HK-2 (cell line): ENCODE results near the gene ECSIT.
"Not testable (repeated sequence)": the region's sequence is repeated elsewhere in the genome, so short reads cannot be mapped to it uniquely, and the experiment has no call there.

Experiments used
- DNase-seq: peaks from one replicate; pipeline ENCODE4 v3.0.0-alpha.2; 2018; ENCODE audit not compliant: unreplicated experiment

ECSIT gene, protein sequence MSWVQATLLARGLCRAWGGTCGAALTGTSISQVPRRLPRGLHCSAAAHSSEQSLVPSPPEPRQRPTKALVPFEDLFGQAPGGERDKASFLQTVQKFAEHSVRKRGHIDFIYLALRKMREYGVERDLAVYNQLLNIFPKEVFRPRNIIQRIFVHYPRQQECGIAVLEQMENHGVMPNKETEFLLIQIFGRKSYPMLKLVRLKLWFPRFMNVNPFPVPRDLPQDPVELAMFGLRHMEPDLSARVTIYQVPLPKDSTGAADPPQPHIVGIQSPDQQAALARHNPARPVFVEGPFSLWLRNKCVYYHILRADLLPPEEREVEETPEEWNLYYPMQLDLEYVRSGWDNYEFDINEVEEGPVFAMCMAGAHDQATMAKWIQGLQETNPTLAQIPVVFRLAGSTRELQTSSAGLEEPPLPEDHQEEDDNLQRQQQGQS

DNA sequence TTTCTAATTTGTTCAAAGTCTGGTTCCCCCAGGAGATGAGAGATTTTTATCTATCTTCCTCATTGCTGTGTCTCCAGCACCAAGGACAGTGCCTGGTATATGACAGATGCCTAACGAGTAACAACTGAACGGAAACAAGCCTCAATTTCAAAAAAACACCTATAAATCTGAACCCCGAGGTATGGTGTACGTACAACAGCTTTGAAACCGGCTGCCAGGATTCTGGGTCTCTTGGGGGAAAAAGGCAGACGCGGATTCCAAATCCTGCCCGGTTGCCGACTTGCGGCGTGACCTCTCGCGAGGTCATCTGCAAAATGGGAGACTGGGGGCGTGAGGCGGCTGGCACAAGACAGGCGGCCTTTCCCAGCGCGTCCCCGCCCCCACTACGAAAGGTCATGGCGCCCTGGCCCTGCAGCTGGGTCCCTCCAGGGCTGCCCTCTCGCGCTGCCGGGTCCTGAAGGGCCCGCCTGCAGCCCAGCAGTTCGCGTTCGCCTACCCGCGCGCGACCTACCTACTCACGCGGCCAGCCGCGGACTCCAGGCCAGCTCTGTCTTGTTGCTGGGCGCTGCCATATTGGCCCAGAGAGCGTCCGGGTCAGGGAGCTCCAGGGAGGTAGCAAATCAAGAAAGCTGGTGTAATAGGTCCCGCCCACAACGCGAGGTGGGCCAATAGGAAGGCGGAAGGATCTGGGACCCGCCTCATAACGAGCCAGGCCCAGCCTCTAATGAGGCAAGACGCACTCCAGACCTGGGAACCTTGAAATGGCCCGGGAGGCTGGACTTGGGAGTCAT, at the start of gene ECSIT:
Gene ECSIT, minus strand, starts transcription at position 584 of the 791 bp plus-strand sequence. CDS start 9,964 bp downstream, outside the sequence.
- peak; percentile 99 for DNase-seq

DNA sequence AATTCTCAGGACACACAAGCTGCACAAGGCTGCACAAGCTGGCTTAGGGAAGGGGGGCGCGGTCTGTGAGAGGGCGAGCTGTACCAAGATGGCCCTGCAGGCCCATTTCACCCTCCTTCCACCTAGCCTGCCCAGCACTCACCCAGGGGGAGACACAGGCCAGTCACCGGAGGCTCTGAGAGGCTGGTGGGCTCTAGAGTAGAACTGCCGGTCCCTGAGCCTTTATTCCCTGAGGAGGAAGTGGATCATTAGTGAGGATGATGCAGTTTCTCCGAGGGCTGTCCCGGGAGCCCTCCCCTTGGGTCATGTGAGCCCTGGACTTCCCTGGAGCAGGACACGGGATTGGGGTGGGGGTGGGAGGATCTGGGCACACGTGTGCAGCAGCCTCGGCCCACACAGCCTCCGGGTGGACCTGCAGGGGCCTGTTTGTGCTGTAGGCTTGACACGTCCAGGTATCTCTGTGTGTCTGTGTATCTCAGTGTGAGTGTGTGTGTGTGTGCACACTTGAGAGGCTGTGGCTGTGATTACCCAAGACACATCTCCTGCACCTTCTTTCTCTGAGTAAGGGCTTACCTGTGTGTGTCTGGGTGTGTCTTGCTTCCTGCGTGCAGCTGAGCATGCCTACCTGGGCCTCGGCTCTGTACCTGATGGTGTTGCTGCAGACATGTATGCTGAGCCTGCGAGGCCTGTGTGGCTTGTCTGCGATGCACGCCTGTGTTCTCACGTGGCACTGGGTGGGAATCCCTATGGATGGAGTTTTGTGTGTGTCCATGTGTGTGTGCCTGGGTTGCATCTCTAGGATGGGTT, 48.7 kb upstream of the ECSIT start, which contains the start of gene ACP5:
Gene ACP5, minus strand, starts transcription at position 195 of the 807 bp plus-strand sequence. CDS start 328 bp downstream, outside the sequence.
- DNase-seq, result peak; percentile 42

DNA sequence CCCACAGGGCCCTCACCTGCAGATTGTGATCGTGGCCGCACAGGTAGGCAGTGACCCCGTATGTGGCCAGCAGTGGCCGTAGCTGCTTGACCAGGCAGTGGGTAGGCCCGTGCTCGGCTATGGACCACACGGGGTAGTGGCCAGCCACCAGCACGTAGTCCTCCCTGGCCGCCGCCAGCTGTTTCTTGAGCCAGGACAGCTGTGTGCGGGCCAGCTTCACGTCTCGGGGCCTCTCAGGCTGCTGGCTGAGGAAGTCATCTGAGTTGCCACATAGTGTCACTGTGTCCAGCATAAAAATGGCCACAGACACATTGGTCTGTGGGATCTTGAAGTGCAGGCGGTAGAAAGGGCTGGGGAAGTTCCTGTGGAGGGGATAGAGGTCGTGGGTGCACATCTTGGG, 47.3 kb upstream of the ECSIT start:
- no peak for DNase-seq

DNA sequence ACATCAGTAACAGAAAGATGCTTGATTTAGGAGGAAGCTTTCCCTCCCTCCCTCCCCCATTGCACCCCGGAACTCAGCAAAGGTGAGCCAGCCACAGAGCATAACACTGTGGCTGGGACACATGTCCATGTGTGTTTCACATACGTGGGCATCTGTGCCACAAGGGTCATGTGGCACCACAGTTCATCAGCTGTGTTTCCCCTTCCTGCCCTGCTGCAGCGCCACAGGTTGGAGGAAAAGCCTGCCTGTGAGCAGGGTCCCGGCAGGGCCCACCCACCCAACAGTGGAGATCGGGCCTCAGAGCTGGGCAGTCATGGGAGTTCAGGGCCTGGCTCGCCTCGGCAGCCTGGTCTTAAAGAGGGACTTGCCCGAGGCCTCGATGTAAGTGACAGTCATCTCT, 45.8 kb upstream of the ECSIT start:
- DNase-seq, result no peak

DNA sequence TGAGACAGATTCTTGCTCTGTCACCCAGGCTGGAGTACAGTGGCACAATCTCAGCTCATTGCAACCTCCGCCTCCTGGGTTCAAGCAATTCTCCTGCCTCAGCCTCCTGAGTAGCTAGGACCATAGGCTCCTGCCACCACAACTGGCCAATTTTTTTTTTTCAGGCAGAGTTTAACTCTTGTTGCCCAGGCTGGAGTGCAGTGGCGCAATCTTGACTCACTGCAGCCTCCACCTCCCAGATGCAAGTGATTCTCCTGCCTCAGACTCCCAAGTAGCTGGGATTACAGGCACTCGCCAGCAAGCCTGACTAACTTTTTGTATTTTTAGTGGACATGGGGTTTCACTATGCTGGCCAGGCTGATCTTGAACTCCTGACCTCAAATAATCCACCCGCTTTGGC, 44.8 kb upstream of the ECSIT start:
- not testable (repeated sequence) for DNase-seq

DNA sequence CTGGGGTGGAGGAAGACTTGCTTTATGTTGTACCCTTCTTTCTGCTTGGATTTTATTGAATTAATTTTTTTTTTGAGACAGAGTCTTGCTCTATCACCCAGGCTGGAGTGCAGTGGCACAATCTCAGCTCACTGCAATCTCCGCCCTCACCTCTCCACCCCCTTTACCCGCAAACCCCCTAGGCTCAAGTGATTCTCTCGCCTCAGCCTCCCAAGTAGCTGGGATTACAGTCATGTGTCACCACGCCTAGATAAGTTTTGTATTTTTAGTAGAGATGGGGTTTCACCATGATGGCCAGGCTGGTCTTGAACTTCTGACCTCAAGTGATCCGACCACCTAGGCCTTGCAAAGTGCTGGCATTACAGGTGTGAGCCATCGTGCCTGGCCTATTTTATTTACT, 44.4 kb upstream of the ECSIT start:
- DNase-seq, result not testable (repeated sequence)

DNA sequence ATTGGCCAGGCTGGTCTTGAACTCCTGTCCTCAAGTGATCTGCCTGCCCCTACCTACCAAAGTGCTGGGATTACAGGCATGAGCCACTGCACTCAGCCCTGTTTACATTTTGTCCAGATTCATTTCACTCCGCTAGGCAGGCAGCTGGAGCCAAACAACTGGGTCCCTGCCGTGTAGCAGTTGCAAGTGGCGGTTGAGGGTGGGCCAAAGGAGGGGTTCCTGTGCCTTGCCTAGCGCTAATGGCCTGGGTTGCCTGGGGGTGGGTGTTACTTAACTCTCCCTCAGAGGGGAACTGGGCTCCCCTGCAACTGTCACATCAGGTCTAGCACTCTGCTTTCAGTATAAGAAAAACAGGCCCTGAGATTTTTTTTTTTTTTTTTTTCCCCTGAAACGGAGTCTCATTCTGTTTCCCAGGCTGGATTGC, 41.1 kb upstream of the ECSIT start:
- no peak for DNase-seq

DNA sequence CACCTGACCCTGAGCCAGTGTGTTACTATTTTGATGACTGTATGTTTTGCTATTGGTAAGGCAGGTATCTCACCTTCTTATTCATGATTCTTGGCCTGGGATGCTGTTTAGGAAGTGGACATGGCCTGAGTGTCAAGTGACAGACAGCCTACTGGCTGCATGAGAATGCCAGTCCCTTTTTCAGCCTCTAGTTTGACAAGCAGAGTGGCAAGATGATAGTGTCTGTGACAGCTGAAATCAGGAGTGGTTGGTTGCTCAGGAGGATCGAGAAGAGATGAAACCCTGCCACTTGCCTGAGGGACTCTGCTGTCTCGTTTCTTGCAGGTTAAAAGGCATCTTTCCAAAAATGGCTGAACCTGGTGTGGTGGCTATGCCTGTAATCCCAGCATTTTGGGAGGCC, 37.2 kb upstream of the ECSIT start:
- DNase-seq, result no peak

DNA sequence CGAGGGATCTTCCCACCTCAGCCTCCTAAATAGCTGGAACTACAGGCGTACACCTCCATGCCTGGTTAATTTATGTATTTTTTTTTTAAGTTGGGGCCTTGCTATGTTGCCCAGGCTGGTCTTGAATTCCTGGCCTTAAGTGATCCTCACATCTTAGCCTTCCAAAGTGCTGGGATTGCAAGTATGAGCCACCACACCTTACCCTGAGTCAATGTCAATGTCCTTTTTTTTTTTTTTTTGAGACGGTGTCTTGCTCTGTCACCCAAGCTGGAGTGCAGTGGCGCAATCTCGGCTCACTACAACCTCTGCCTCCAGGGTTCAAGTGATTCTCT, 36.7 kb upstream of the ECSIT start:
- not testable (repeated sequence) for DNase-seq

DNA sequence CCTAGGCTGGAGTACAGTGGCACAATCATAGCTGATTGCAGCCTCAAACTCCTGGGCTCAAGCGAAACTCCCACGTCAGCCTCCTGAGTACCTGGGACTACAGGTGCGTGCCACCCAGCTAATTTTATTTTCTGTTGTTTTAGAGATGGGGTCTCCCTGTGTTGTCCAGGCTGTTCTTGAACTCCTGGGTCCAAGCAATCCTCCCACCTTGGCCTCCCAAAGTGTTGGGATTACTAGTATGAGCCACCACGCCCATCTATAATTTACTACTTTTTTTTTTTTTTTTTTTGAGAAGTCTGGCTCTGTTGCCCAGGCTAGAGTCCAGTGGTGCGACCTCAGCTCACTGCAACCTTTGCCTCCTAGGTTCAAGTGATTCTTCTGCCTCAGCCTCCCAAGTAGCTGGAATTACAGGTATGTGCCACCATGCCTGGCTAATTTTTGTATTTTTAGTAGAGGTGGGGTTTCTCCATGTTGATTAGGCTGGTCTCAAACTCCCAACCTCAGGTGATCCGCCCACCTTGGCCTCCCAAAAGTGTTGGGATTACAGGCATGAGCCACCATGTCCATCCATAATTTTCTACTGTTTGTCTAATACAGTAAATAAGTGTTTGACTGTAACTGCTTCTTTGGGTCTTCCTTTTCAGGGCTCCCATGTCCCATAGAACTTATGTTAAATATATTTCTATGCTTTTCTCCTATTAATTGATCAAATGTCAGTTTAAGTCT, 35.3 kb upstream of the ECSIT start:
- not testable (repeated sequence) for DNase-seq

DNA sequence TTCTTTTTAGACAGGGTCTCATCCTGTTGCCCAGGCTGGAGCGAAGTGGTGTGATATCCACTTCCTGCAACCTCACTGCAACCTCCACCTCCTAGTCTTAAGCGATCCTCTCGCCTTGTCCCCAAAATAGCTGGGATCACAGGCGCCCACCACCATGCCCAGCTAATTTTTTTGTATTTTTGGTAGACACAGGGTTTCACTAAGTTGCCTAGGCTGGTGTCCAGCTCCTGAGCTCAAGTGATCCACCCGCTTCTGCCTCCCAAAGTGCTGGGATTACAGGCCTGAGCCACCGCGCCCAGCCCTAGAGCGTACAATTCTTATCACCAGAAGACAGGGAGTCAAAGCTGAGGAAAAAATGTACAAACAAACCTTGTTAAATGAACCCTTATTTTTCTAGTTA, 34.6 kb upstream of the ECSIT start:
- no peak for DNase-seq

DNA sequence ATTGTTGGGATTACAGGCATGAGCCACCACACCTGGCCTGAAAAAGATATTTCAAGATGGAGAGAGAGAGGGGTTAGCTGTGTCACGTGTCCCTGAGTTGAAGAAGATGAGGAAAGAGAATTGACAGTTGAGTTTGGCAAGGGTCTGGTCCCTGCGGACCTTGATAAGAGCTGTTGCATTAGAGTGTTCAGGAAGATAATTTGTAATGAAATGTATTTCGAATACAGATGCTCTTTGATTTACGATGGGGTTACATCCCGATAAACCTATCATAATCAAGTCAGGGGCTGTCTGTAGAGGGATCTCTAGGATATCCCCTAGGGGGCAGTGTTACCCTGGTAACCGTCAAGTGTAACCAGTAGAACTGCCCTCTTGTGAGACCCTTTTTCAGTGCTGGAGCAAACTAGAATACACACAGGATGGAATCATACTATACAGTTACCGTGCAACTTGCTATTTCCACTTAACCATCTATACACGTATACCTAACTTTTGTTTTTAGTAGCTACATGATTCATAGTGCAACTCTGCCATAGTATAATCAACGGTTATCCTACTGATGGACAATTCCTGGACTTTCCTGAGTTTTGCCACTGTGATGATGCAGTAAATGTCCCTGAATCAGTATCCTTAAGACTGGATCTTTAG, 31.6 kb upstream of the ECSIT start:
- no peak for DNase-seq

DNA sequence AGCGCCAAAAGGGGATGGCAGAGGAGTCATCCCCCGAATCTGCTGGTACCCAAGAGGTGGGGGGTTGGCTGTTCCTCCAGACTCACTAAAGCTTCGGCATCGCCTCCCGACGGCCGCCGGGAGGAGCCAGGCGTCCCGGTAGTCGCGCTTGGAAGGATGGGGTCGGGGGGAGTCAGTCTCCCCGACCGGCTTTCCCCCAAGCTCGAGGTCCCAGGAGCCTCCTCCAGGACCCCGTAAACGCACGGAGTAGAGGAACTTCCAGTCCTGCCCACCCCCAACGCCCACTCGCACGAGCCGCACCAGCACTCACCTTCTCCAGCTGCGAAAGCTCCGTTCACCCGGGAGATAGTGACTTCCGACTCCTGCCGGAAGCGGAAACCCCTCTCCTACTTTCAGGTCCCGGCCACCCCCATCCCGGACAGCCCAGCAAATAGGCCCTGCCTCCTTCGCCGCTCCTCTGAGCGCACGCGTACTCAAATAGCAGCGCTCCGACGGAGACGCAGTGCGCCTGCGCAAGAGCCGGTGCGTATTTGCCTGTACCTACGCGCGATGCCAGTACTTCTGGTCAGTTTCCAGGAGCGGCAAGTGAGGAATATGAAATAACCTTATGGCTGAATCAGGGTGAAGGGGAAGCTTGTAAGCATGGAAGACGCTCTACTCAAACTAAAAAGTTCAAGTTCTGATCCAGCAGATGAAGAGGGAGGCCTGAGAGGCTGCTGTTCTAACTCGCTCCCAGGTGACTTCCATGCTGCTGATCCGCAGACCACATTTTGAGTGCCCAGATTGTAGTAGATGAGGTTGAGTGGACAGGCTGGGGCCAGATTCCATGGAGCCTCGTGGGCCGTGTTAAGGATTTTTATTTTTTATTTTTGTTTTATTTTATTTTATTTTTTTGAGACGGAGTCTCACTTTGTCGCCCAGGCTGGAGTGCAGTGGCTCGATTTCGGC, 30.2 kb upstream of the ECSIT start, which contains the start of gene ELOF1:
Gene ELOF1, minus strand, starts transcription at position 350 of the 948 bp plus-strand sequence. CDS start 4,883 bp downstream, outside the sequence.
- DNase-seq, result peak; percentile 98

DNA sequence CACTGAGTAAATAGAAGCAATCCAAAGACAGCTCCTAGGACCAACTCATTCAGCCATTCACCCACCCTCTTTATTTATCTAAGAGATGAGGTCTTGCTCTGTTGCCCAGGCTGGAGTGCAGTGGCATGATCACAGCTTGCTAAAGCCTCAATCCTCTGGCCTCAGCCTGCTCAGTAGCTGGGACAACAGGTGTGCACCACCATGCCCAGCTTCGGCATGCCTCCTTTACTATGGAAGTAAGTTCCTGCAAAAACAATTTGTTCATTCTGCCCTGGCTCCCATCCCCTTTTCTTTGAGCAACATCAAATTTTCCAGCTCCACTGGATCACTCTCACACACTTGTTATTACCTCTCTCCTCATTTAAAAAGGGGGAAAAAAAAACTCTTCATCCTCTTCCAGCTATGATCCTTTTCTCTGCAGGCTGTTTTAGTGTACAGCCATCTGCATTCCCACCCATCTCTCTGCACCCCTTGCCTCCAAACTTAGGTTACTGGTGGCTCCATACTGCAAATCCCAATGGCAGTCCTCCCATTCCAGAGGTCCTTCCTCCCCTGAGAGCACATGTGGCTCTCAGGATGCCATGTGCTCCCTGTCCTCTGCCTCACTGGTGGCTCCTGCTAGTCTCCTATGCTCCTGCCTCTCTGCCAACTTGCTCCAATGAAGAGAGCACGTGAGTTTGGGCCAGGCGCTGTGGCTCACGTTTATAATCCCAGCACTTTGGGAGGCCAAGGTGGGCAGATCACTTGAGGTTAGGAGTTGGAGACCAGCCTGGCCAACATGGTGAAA, 27.9 kb upstream of the ECSIT start:
- no peak for DNase-seq

DNA sequence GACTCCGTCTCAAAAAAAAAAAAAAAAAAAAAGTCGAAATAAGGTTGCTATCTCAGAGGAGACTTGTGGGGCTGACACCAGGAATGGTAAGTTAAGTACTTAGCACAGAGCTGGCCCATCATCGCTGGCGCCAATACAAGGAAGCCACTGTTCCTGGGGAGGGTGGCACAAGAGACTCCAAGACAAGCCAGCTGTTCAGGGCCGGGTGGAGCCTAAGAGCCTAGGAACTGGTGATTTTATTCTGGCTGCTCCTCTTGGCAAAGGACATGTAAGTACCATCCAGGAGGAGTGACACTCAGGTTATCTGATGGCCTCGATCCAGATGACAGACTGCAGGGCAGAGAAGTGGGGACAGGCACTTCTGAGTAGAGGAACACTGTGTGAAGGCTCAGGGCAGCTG, 26.3 kb upstream of the ECSIT start:
- no peak for DNase-seq

DNA sequence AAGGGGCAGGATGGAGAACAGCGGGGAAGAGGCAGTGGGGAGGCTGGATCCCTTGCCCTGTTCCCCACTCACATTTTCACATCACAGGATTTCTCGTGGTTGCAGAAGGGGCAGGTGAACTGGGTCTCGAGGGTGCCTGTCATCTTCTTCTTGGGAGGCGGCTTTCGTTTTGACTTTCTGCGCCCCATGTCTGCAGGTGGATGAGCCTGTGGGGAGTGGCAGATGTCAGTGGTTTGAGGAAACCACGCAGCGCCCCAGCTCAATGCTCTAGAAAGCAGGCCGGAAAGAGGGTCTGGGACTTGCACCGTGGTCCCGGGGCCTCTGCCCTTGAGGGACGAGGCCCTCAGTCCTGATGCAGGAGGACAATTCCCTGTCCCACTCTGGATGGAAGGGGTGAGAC, 25.2 kb upstream of the ECSIT start:
- DNase-seq, result no peak

DNA sequence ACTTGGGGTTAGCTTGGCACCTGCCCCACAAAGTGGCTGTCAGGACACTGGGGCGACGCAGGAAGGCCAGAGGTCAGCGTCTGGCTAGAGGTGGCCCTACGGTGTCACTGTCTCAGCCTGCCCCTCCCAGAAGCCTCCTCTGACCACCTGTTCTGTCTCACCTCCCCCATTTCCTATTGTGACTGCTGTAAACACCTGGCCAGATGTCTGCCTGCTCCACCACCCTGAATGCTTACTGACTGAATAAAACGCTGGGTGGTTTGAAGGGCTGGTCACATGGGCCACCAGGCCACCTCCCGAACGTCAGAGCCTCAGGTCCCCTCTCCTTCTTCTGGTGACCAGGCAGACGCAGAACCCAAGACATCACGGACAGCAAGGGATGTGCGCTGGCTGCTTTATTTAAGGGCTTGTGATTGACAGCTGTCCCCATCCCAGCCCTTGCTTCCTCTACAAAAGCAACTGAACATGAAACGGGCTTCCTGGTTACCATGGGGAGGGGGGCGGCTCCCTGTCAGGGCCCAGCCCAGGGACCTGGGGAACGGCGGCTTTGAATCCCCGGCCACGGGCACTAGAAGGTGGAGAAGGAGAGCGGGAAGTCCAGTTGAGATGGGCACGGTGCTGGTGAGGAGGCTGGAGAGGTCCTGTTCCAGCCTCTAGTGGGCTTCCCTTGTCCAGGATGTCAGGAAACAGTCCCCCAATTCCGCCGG, 23.9 kb upstream of the ECSIT start:
- no peak for DNase-seq

DNA sequence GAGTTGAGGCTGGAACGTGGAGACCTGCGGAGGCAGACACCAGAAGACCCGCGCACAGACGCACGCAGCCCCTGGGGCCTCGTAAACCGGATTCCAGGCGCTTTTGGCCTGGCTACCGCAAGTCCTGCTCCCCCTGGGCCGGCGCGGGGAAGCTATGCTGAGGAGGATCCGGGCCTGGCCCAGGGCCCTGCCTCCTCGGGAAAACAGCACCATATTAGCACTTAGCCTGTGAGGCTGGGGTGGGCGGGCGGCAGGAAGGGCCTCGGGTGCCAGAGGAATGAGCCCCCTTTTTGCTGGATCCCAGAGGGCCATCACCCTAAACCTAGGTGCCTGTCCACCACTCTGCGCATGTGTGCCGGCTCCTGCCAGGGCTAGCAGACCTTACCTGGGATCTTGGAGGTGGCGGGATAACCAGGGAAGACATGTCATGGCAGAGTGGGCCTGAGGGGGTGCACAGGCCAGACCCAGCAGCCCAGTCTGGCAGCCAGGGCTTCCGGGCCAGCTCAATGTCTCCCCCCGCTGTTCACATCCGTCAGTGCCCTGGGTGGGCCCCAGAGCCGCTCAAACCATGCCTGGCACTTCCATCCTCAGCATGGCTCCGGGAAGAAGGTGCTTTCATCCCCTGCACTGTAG, 22.8 kb upstream of the ECSIT start:
- DNase-seq, result peak; percentile 47
